Activated T-cell treated with anti-CD3 and anti-CD28 coated beads, Interleukin-2, amount 50 U/mL, for 72 hours (primary cell): Measurements from ENCODE around the gene CLEC3A. TPM values are rescaled to one million over a fixed set of nuclear protein-coding genes. Genes with fewer than 3 reads are reported as not detected.
"Not testable (repeated sequence)": the region's sequence is repeated elsewhere in the genome, so short reads cannot be mapped to it uniquely, and the experiment has no call there.

Experiments
- ATAC-seq, 2 donors: fragments of 150-1000 bp; cut with Tn5 transposase; replicated peaks in 1 of 2; 2 replicates each; pipeline ENCODE4 v1.10.0; 2021; ENCODE audit warnings: moderate library complexity in 2 of 2, mild to moderate bottlenecking in 1 of 2
- DNase-seq, 2 donors: peaks; one replicate each; pipeline ENCODE4 v3.0.0; 2021 to 2022; ENCODE audit warnings: mixed read lengths in 1 of 2
- H3K27ac Mint-ChIP-seq: one replicate; pipeline ENCODE4 v1.8.0; 2022; ENCODE audit warnings: mild to moderate bottlenecking, moderate library complexity, mixed read lengths
- H3K27me3 Mint-ChIP-seq: one replicate; pipeline ENCODE4 v1.8.0; 2022; ENCODE audit warnings: low read depth, mixed read lengths
- H3K36me3 Mint-ChIP-seq, 2 donors: one replicate each; pipeline ENCODE4 v1.8.0; 2022; ENCODE audit warnings: mixed read lengths in 2 of 2, mild to moderate bottlenecking in 1 of 2; ENCODE audit not compliant: insufficient read depth in 2 of 2
- H3K4me1 Mint-ChIP-seq: one replicate; pipeline ENCODE4 v1.8.0; 2022; ENCODE audit warnings: low read depth, mixed read lengths
- H3K4me3 Mint-ChIP-seq, 2 donors: one replicate each; pipeline ENCODE4 v1.8.0; 2022; ENCODE audit warnings: mild to moderate bottlenecking in 2 of 2, mixed read lengths in 2 of 2, moderate library complexity in 2 of 2
- H3K9me3 Mint-ChIP-seq, 2 donors: one replicate each; pipeline ENCODE4 v1.8.0; 2022; ENCODE audit warnings: mixed read lengths in 2 of 2
- total RNA-seq, 2 donors: library from RNA; stranded (reverse); gene quantifications; one replicate each; pipeline ENCODE4 v1.2.3, GENCODE V29; 2022

Gene CLEC3A
- total RNA-seq, 2 donors from 2014 or later, result not detected

GRCh38 chr16:78048319-78048718 lies 26.0 kb downstream of the CLEC3A start:
- Mint-ChIP-seq H3K4me1 (no peaks in the 10 kb centered on the region), H3K27me3 (peaks cover 23% of the 10 kb centered on the region), H3K9me3 (no peaks in the 10 kb centered on the region), H3K4me3 (no peak overlapping the region), H3K27ac (no peak overlapping the region), H3K36me3 (no peaks in the 10 kb centered on the region)
- no peak for DNase-seq
- ATAC-seq, result no peak

- DNase-seq, result no peak
- Mint-ChIP-seq H3K36me3 (no peaks in the 10 kb centered on the region), H3K27me3 (peaks cover 14% of the 10 kb centered on the region), H3K4me3 (no peak overlapping the region), H3K4me1 (no peaks in the 10 kb centered on the region), H3K9me3 (no peaks in the 10 kb centered on the region), H3K27ac (no peak overlapping the region)
- ATAC-seq, result no peak
Observed at GRCh38 chr16:78050734-78051400, 28.5 kb downstream of the CLEC3A start.

GRCh38 chr16:78057803-78058564 lies 35.6 kb downstream of the CLEC3A start:
- ATAC-seq (no peak), DNase-seq (no peak)
- H3K9me3 Mint-ChIP-seq, result no peaks in the 10 kb centered on the region
- H3K4me3 Mint-ChIP-seq, result no peak overlapping the region
- no peaks in the 10 kb centered on the region for H3K36me3 Mint-ChIP-seq
- H3K4me1 Mint-ChIP-seq, result no peaks in the 10 kb centered on the region
- peaks cover 15% of the 10 kb centered on the region for H3K27me3 Mint-ChIP-seq
- no peak overlapping the region for H3K27ac Mint-ChIP-seq

- not testable (repeated sequence) for DNase-seq, H3K9me3 Mint-ChIP-seq, H3K4me1 Mint-ChIP-seq, H3K36me3 Mint-ChIP-seq, H3K27ac Mint-ChIP-seq, ATAC-seq, H3K4me3 Mint-ChIP-seq
- H3K27me3 Mint-ChIP-seq, result peaks cover 25% of the 10 kb centered on the region
Observed at GRCh38 chr16:78059806-78060205, 37.5 kb downstream of the CLEC3A start.

- H3K36me3 Mint-ChIP-seq, result no peaks in the 10 kb centered on the region
- no peaks in the 10 kb centered on the region for H3K4me1 Mint-ChIP-seq
- ATAC-seq (no peak), DNase-seq (no peak)
- H3K9me3 Mint-ChIP-seq, result no peaks in the 10 kb centered on the region
- H3K27me3 Mint-ChIP-seq, result peaks cover 25% of the 10 kb centered on the region
- H3K27ac Mint-ChIP-seq, result no peak overlapping the region
- H3K4me3 Mint-ChIP-seq, result no peak overlapping the region
Observed at GRCh38 chr16:78060295-78060694, 37.9 kb downstream of the CLEC3A start.

GRCh38 chr16:78060809-78061208 lies 38.5 kb downstream of the CLEC3A start:
- no peak for ATAC-seq
- Mint-ChIP-seq H3K27ac (no peak overlapping the region), H3K36me3 (no peaks in the 10 kb centered on the region), H3K4me3 (no peak overlapping the region), H3K4me1 (no peaks in the 10 kb centered on the region), H3K9me3 (no peaks in the 10 kb centered on the region), H3K27me3 (peaks cover 25% of the 10 kb centered on the region)
- no peak for DNase-seq

- Mint-ChIP-seq H3K9me3 (no peaks in the 10 kb centered on the region), H3K27me3 (peaks cover 13% of the 10 kb centered on the region), H3K27ac (no peak overlapping the region), H3K4me1 (no peaks in the 10 kb centered on the region), H3K4me3 (no peak overlapping the region), H3K36me3 (no peaks in the 10 kb centered on the region)
- DNase-seq (no peak), ATAC-seq (no peak)
Observed at GRCh38 chr16:78065319-78065718, 43.0 kb downstream of the CLEC3A start.

GRCh38 chr16:78069913-78070312 lies 47.6 kb downstream of the CLEC3A start:
- H3K27ac Mint-ChIP-seq, result no peak overlapping the region
- DNase-seq (no peak), ATAC-seq (no peak)
- H3K4me3 Mint-ChIP-seq, result no peak overlapping the region
- peaks cover 6% of the 10 kb centered on the region for H3K27me3 Mint-ChIP-seq
- H3K4me1 Mint-ChIP-seq, result no peaks in the 10 kb centered on the region
- H3K9me3 Mint-ChIP-seq, result no peaks in the 10 kb centered on the region
- no peaks in the 10 kb centered on the region for H3K36me3 Mint-ChIP-seq

- no peaks in the 10 kb centered on the region for H3K4me1 Mint-ChIP-seq
- H3K36me3 Mint-ChIP-seq, result no peaks in the 10 kb centered on the region
- H3K27ac Mint-ChIP-seq, result no peak overlapping the region
- no peaks in the 10 kb centered on the region for H3K9me3 Mint-ChIP-seq
- no peak for ATAC-seq
- DNase-seq, result no peak
- H3K4me3 Mint-ChIP-seq, result no peak overlapping the region
- H3K27me3 Mint-ChIP-seq, result peaks cover 6% of the 10 kb centered on the region
Observed at GRCh38 chr16:78072275-78072674, 49.9 kb downstream of the CLEC3A start.

- no peak for DNase-seq
- Mint-ChIP-seq H3K4me1 (no peaks in the 10 kb centered on the region), H3K36me3 (no peaks in the 10 kb centered on the region), H3K27me3 (peaks cover 6% of the 10 kb centered on the region), H3K4me3 (no peak overlapping the region), H3K27ac (no peak overlapping the region), H3K9me3 (no peaks in the 10 kb centered on the region)
- no peak for ATAC-seq
Observed at GRCh38 chr16:78075800-78076199, 53.5 kb downstream of the CLEC3A start.

- H3K4me1 Mint-ChIP-seq, result no peaks in the 10 kb centered on the region
- H3K27me3 Mint-ChIP-seq, result peaks cover 8% of the 10 kb centered on the region
- H3K27ac Mint-ChIP-seq, result no peak overlapping the region
- no peak overlapping the region for H3K4me3 Mint-ChIP-seq
- no peak for DNase-seq
- no peaks in the 10 kb centered on the region for H3K36me3 Mint-ChIP-seq
- no peaks in the 10 kb centered on the region for H3K9me3 Mint-ChIP-seq
- no peak for ATAC-seq
Observed at GRCh38 chr16:78081341-78081740, 59.0 kb downstream of the CLEC3A start.
